Activated T-cell treated with anti-CD3 and anti-CD28 coated beads for 48 hours (primary cell): ENCODE measurements around the gene TBPL2.
"Not testable (repeated sequence)": the region's sequence is repeated elsewhere in the genome, so short reads cannot be mapped to it uniquely, and the experiment has no call there.

ENCODE experiments used
- DNase-seq: peaks from one replicate; pipeline ENCODE4 v3.0.0-alpha.2; 2020; ENCODE audit warnings: low read depth

The TBPL2 gene

DNA sequence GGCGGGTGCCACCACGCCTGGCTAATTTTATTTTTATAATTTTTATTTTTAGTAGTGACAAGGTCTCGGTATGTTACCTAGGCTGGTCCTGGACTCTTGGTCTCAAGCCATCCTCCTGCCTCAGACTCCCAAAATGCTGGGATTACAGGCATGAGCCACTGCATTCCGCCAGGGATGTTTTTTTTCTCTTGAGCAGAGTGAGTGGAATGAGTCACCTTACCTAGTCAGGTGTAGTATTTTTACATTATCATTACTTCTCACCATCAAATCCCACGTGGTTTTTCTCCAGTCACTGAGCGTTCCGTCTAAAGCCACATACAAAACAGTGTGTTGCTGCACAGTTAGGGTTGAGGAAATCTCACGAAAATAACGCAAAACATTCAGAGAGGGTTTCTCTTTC lies 870 bp upstream of the TBPL2 start:
- DNase-seq = no peak

DNA sequence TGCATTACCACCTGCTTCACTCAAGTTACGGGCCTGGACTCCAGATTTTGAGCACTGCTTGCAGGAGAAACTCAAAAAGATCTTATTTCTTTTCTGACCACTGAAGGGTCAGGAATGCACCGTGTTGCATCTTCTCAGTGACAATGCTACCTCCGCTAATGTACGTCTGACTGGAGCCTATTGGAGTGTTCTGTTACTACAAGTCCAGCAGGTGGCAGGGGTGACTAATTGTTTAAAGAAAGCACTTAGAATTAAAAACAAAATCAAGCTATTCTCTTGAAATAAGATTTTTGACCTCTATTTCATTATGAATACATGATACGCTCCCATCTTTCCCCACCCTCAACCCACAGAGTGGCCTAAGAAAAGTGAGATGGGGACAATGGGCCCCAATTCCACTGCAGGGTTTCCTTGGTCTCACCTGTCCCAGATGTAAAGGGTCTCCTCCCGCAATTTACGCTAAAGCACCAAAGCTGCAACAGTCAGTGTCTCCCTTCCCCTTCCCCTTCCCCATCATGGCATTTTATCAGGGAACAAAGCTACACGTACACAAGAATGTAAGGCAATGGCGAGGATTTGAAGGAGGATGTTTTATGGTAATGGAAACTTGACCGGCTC lies 2.2 kb downstream of the TBPL2 start:
- DNase-seq = no peak

GRCh38 chr14:55436931-55437330 lies 3.5 kb downstream of the TBPL2 start:
- no peak for DNase-seq

DNA sequence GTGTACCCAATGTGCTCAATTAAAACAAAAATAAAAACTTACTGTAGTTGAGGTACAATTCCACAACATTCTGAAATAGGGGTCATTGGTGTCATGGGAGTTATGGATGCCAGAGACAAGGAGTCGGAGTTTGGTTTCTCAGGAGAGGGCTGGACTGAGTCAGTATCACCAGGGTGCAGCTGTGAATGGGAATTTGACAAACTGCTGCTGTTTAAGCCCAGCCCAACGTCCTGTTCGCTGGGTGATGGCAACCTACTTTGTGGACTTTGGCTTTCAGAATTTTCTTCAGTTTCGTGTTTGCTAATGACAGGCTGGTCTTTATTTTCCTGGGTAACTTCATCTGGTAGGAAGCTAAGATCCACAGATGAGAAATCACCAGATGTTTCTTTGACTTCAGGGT lies 3.9 kb downstream of the TBPL2 start:
- no peak for DNase-seq

- DNase-seq = no peak
Observed at GRCh38 chr14:55434805-55435174, 5.6 kb downstream of the TBPL2 start.

DNA sequence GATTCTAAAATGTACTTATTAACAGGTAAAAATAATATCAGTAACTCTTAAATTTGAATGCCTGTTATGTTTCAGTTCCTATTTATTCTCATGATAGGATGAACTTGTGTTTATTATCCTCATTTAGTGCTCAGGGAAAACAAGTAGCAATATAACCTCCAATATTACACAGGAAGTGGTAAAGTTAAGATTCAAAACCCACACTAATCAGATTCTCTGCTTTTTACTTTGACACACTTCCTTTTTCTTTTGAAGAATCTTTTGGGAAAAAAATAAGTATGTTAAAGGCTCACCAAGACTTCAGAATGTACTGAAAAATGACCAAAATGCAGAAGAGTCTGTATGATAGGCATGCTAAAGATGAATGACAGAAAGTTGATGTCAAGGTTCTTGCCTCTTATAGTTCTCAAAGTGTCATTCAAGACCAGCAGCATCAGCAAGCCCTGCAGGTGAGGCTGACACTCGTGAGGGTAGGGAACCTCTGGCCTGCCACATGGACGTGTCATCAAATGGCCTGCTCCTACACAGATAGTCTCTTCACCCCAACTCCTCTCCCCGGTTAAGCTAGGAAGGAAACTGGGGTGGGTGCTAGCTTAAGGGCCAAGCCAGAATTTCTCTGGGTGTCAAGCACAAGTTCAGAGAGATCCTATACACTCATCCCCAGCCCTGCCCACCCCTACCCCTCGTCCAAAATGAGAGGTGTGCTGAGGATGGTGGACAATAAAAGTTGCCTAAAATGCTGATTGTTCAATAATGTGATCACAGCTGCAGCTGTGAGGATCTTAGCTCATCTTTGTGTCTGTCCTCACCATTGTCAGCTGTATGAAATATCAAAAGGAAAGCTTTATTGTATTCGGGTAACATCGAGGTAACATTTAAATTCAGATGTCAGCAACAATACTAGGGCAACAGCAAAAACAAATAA lies 6.3 kb downstream of the TBPL2 start:
- DNase-seq = no peak

DNA sequence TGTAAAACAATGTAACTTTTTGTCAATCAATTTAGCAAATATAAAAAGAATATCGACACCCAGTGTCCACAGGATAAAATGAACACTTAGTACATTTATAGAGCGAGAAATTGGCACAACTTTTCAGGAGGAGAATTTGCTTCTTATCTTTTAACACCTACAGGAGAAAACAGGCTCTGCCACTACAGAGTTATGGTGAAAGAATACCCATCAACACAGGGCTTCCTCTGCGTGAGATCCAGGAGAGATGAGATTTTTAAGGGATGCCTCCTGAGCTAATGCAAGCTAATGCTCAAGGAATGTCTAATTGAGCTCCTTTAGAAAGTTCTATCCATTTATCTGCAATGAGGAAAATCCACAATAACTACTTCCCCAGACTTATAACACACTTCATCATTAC lies 7.8 kb downstream of the TBPL2 start:
- no peak for DNase-seq

- no peak for DNase-seq
Observed at GRCh38 chr14:55430024-55430690, 10.3 kb downstream of the TBPL2 start.

DNA sequence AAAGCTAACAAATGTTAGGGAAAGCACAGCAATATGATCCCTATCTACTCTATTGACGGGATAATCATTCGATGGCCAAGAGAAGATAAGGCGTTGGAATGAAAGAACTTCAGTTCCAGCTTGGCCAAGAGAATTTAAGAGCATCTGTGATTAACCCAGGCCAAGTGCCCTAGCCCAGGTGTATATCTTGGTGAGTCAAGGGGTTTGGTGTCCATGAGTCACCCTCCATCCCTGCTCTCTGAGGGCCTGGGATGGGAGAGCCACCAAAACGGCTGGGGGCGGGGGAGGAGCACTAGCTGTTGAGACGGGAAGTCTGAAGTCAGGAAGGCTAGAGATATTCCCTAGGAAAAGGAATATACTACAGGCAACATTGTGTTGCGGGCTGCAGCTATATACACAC lies 13.0 kb downstream of the TBPL2 start:
- DNase-seq = no peak

- DNase-seq = no peak
Observed at GRCh38 chr14:55426891-55427290, 13.5 kb downstream of the TBPL2 start.

- DNase-seq = no peak
Observed at GRCh38 chr14:55425091-55425490, 15.3 kb downstream of the TBPL2 start.

GRCh38 chr14:55423969-55424368 lies 16.4 kb downstream of the TBPL2 start:
- no peak for DNase-seq

- DNase-seq = not testable (repeated sequence)
Observed at GRCh38 chr14:55422338-55422737, 18.1 kb downstream of the TBPL2 start.

- DNase-seq = no peak
Observed at GRCh38 chr14:55419663-55420062, 20.8 kb downstream of the TBPL2 start.

DNA sequence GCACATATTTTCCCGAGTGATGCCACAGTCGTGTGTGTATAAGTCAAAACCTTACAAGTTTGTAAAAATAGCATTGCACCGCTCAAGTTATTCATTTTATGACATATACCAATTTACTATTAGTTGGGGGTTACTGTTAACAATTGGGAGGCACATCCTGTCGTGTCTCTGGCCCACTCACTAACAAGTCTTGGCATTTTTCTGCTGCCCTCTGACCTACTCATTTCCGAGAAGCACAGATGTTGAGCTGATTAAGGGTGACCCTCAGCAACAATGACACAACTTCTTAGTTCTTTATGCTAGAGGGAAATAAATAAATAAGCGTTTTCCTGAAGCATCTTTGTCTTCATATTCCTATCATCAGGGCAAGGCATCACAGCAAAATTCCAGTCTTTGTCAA lies 22.0 kb downstream of the TBPL2 start:
- DNase-seq = no peak

DNA sequence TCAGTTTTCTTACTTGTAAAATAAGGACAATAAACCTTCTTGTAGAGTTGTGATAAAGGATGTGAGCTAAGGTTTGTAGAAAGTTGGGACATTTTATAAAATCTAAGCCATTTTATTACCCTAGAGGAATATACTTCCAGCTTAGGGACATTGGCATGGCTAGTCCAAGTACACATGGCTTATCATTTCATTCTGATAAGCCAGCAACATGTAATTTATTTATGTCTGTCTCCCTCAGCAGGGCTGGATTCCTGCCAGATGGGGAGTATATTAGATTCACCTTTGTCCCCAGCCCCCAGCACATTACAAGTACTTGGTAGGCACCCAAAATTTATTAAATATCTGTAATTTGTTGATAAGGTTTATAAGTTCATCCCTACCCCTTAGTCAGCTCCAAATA lies 22.5 kb downstream of the TBPL2 start:
- DNase-seq = no peak

DNA sequence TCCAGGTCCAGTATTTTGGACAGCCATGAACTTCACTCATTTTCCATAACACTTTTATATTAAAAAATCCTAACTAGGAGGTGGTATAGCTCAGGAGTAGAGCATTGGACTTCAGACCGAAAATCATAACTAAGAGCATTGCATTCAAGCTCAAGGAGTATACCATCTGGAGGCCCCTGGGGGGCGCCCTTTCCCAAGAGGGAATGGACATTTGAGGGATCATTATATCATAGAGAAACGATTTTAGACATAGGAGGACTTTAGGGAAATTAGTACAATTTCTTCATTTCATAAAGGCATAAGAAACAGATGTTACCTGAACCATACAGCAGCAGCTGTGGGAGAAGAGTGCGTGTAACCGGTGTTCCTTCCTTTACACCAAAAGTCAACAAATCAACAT lies 23.6 kb downstream of the TBPL2 start:
- DNase-seq = no peak

GRCh38 chr14:55414551-55414950 lies 25.9 kb downstream of the TBPL2 start:
- no peak for DNase-seq

GRCh38 chr14:55412676-55413075 lies 27.7 kb downstream of the TBPL2 start:
- no peak for DNase-seq

DNA sequence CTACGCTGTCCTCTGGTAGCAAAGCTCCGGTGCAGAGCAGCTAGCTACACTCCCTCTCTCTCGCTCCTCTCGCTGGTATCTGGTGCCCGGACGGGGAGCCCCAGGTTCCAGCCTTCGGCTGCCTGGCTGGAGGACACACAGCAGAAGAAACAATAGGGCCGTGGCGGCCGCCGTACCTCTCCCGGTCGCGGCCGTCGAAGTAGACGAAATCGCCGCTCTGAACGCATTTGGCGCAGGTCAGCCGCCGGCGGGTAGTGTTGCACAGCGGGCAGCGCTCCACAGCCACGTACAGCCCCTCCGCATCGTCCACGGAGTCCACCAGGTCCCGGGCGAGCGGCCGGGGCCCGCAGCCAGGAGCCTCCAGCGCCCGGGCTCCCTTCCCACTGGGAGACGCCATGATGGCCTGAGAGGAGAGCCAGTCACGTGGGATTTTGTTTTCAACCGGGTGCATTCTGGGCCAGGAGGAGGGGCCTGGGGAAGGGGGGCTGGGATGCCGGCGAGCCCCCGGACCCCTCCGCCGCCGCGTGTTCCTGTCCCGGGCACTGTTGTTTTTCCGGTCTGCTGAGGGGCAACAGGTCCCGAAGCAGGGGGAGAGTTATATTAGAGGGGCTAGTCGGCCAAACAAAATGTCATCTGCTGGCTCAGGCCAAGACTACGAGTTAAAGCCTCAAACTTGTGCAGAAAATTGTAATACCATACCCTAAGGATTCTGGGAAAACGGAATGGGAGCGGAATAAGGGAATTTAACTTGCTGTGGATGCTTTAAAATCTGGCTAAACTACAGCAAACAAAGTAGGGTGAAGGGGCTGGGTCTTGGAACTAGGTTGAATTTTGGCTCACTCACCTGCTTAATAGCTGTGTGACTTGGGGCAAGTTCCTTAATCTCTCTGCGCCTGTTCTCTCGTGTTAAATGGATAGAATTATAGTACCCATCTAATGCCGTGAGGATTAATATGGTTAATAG lies 28.7 kb downstream of the TBPL2 start, which contains the start of gene ATG14:
ATG14 (minus strand) TSS at position 405 of the 964 bp plus-strand sequence; CDS start at position 397, 8 bp downstream.
- DNase-seq = peak; percentile 69

DNA sequence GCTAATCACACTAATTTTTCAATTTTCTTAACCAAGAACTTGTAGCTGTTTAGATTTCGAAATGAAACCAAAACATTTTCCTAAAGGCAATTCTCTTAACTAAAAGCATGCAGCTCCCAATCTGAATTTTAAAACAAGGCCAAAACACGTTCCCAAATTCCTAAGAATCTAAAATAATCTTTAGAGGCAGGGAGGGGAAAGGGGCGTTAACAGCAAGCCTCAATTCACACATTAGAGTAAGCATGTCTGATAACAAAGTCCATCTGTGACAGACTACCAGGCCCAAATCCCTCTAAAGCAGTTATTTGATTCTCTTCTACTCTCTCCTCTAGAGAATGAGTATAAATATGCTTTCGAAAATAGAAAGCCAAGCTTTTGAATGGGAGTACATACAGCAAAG lies 29.5 kb downstream of the TBPL2 start:
- no peak for DNase-seq
